NCI-H1092 (cell line): Measurements from ENCODE around the gene NEURL1B.
"Not testable (repeated sequence)": the region's sequence is repeated elsewhere in the genome, so short reads cannot be mapped to it uniquely, and the experiment has no call there.

Source experiments
- DNase-seq: peaks from one replicate; lab custom pipeline; 2025; lab: John Stamatoyannopoulos, UW

The NEURL1B gene

DNA sequence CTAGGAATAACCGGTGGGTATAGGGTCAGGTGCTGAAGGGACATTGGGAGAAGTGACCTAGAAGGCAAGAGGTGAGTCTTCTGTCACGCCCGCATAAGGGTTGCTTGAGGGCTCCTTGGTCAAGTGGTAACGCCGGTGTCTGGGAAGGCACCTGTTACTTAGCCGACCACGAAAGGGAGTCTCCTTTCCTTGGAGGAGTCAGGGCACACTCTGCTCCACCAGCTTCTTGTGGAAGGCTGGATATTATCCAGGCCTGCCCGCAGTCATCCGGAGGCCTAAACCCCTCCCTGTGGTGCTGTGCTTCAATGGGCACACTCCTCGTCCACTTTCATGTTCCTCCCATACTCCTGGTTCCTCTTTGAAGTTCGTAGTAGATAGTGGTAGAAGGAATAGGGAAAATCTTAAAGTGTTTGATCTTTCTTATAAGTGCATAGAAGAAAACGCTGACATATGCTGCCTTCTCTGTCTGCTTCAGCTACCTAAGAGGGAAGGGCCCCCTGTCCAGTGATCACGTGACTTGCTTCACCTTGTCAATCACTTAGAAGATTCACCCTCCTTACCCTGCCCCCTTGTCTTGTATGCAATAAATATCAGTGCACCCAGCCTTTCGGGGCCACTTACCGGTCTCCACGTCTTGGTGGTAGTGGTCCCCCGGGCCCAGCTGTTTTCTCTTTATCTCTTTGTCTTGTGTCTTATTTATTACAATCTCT lies 16.6 kb downstream of the NEURL1B start:
- not testable (repeated sequence) for DNase-seq

- no peak for DNase-seq
Measured at GRCh38 chr5:172658391-172658790, 17.3 kb downstream of the NEURL1B start.

DNA sequence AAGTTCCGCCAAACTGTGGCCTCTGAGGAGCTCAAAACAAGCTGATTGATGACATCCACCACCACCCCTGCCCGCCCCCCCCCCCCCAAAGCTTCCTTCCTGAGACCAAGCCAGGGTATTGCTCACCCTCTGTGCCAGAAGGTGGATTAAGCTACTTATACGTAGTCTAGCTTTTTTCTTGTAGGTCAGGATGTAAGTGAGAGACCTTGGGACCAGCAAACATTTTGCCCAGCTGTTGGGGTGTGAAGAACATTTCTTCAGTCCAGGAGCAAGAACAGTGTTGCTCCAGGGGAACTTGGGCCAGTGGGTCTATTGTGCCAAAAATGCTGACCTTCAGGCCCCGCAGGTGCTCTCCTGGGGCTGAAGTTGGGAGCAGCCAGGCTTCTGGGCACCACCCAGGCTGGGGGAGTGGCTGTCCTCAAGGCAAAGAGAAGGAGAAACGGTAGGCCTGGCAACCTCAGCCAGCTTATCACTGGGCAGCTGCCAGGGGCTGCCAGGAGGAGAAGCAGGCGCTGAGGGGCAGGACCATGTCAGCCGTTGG lies 18.0 kb downstream of the NEURL1B start:
- peak; percentile 8 for DNase-seq

GRCh38 chr5:172659570-172659908 lies 18.5 kb downstream of the NEURL1B start:
- no peak for DNase-seq

- peak; percentile 33 for DNase-seq
Measured at GRCh38 chr5:172659909-172660628, 19.0 kb downstream of the NEURL1B start.

DNA sequence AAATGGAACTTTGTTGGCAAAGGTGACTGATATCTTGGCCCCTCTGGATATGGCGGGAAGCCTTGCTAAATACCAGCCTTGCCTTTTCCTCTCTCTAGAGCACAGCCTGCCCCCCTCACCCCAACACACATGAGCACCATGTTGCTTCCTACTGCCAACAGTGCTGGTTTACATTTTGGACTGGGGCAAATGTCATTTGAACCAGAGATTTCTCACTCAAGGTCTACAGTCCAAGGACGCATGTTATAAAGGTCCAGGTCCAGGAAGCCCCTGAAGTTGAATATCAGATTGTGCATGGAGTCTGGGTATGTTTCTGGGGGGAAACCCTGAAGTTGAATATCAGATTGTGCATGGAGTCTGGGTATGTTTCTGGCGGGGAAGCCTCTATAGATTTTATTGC lies 19.9 kb downstream of the NEURL1B start:
- no peak for DNase-seq

DNA sequence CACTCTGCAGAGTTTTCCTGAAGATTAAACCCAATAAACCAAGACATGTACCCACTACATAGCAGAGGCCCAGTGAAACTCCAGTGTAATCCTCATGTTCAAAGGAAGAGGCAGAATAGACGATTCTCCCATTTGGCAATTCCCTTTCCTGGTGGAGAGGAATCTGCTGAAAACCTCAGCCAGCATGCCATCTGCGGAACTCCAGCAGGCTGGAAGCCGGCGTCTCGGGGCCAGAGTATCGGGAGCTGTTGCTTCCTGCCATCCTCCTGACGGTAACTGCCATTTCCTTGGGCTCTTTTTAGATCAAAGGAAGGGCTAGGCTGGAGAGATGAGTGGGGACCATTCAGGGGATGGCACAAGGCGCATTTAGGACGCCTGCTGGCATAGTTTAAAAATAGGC lies 20.5 kb downstream of the NEURL1B start:
- DNase-seq: no peak

GRCh38 chr5:172662596-172662995 lies 21.5 kb downstream of the NEURL1B start:
- no peak for DNase-seq

DNA sequence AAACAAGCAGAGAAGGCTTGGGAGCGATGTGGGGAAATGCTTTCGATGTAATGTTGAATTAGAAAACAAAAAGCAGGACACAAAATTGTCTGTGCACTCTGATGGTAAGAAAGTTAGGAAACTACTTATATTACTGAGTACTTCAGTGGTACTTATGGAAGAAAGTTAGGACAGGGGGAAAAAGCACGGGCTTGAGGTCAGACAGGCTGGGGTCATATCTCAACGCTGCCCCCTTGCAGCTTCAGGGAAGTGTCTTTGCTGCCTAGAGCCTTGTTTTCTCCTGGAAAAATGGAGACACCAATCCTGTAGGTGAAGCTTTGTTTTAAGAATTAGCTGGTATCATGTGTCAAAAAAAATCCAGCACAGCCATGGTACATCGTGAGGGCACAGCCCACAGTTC lies 23.0 kb downstream of the NEURL1B start:
- DNase-seq: no peak

DNA sequence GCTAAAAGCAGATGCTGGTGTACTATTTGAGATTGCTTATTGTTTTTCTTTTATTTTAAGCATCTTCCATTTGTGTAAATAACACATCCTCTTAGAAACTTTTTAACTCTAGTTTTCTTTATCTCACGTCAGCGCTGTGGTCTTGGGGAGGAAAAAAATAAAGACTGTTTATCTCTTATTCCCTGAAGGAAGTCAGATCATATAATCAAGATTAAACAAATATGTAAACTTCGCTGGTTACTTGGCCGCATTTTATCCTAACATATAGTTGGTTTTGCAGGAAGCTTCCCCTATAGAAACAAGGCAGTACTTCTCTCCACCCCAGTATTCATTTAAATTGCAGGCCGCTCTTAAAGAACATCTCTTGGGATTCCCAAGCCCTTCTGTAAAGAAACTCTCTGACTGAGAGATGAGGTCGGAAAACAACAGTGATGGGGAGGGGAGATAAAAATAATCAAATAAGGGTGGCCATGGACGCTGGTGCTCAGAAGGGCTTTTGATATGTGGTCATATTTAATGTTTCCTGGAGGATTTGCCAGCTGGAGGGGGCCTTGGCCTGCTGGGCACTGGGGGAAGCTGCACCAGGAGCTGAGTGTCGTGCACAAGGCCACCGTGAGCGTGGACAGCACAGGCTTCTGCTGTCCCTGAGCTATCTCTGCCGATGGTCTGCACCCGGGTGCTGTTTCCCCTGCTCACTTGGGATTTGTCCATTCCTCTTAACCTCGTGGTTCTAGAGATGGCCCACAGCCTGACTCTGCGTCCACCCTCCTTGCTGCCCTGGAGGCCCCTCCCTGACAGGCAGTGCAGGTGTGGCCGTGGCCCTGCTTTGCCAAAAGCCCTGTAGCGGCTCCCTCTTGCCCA lies 23.8 kb downstream of the NEURL1B start:
- DNase-seq: no peak

GRCh38 chr5:172666251-172666650 lies 25.2 kb downstream of the NEURL1B start:
- DNase-seq: no peak

- no peak for DNase-seq
Measured at GRCh38 chr5:172667786-172668593, 26.9 kb downstream of the NEURL1B start.

GRCh38 chr5:172668594-172669071 lies 27.6 kb downstream of the NEURL1B start:
- DNase-seq: no peak

DNA sequence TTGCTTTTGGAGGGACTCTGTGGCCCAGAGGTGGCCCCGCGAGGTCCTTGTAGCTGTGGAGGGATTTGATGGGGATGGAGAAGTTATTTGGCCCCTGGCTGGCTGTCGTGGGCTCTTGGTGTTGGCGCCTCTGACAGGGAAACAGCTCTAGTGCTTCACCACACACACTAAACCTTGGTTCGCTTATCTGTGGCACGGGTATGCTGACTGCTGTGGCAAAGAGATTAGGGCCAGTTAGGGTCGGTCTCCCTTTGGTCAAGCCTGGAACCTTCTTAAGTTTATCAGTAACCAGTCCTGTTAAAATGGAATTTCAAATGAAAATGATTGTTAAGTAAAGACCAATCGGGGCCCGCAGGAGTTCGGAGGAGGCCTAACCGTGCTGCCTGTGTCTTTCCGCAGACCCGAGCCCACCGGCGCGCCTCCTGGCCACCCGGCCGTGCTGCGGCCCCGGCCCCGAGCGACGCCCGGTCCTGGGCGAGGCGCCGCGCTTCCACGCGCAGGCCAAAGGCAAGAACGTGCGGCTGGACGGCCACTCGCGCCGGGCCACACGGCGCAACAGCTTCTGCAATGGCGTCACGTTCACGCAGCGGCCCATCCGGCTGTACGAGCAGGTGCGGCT lies 28.4 kb downstream of the NEURL1B start:
- no peak for DNase-seq

- DNase-seq: no peak
Measured at GRCh38 chr5:172670005-172670402, 28.9 kb downstream of the NEURL1B start.

DNA sequence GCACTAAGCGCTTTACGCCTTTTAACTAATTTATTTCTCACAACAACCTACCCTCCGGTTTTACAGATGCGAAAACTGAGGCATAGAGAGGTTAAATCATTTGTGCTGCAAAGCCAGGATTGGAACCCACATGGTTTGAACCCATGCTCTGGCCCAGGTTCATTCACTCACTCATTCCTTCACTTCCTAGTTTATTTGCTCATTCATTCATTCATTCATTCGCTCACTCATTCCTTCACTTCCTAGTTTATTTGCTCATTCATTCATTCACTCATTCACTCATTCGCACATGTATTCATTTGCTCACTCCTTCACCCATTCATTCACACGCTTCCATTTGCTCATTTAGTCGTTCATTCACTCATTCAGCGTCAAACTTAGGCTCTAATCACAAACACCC lies 29.4 kb downstream of the NEURL1B start:
- no peak for DNase-seq

DNA sequence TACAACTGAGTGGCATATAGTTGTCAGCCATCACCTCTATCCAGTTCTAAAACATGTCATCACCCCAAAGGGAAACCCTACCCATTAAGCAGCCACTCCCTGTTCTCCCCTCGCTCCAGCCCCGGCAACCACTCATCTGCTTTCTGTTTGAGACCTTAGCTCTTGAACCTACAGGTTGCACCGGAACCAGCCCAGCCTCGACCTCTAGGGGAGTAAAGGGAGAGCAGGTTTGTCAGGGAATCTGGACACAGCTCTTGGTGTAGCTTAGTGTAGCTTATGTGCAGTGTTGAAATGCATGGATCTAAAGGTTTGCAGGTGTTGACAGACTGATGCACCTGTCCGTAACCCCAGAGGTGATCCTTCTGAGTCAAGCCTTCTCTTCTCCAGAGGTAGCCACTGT lies 30.0 kb downstream of the NEURL1B start:
- no peak for DNase-seq

- no peak for DNase-seq
Measured at GRCh38 chr5:172672681-172673080, 31.6 kb downstream of the NEURL1B start.

GRCh38 chr5:172674155-172674554 lies 33.1 kb downstream of the NEURL1B start:
- no peak for DNase-seq

GRCh38 chr5:172676914-172677475 lies 35.9 kb downstream of the NEURL1B start:
- no peak for DNase-seq
